HG03457 (cell line): Measurements from ENCODE around the gene LAMA5.

ENCODE experiments used
- ATAC-seq: cut with Tn5 transposase; IDR thresholded peaks from one replicate; pipeline ENCODE4 v1.9.1; 2021; ENCODE audit warnings: moderate number of reproducible peaks; ENCODE audit not compliant: unreplicated experiment

The LAMA5 gene

DNA sequence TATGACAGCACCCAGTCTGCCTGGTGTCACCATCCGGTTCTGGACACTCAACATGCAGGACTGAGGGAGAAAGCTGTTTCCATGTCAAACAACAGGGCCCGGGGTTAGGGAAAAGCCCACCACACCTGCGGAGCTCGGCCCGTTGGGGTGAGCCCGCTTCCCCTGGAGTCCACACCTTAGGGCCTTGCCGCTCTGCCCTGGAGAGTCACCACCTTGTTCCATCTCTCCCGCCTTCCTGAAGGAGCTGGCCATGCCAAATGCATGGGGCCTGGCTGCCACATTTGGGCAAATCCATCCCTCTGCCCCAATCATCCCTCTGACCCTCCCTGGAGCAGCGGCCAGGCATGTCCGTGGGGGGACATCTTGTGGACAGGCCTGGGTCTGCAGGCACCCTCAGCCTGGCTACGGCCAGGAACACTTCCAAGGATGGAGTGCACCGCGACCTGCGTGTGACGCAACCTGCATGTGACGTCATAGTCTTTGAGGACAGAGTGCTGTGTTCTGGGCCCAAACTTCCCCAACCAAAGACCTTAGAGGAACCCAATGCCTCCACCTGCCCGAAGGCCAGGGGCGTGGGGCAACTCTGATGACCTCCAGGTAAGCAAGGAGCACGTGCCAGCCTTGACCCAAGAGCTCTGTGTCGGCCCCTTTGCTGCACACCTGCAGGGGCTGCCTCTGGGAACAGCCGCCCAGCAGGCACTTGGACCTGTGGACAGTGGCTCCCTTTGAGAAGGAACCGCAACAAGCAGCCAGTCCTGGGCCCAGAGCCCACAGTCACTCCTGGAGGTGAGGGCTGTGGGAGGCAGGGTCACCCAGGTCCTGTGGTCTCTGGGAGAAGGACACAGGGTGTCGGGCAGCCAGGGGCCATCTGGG is 38.2 kb upstream of the LAMA5 start:
- ATAC-seq, result no peak

DNA sequence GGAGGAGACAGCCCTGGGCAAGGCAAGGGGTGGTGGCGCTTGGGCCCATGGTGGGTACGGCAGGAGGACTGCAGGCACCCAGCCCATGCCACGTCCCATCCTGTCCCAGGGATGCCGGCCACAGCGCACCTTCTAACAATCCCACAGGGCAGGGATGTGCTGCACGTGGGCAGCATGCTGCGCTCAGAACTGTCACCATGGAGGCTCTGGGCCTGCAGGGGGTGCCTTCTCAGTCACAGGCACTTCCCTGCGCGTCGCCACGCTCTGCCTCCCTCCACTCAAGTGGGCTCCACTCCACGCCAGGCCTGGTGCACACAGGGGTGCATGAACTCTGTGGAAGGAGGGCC is 37.6 kb upstream of the LAMA5 start:
- no peak for ATAC-seq

DNA sequence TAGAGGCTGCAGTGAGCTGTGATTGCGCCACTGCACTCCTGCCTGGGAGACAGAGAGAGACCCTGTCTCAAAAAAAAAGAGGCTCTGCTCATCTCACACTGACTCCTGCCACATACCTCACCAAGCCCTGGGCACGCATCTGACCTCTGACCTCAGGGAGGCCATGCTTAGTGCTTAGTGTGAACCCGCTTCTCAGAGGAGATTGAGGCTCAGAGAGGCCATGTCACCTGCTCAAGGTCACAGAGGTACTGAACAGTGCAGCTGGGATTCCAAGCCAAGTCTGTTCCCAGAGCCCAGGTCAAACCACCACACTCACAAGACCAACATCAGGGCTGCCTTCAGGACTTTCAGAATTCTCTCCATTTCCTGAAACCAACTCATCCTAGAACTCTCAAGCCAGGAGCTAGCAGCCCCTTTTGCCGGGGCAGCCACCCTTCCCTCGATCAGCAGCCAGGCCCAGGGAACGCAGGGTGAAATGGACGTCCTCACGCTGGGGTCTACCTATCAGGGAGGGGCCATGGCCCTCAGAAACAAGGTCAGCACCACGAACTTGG is 37.1 kb upstream of the LAMA5 start:
- ATAC-seq, result no peak

DNA sequence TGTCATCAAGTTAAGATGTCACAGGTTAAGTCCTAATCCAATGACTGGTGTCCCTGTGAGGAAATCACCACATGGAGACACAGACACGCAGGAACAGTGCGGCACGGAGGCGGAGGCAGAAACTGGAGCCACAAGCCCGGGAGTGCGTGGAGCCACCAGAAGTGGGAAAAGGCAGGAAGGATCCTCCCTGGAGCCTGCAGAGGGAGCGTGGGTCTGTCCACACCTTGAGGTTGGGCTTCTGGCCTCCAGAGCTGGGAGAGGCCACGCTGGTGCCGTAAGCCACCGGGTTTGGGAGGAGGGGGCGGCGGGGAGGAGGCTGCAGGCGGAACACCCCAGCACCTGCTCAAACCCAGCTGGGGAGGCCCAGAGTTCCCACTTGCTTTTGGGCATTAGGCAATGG is 36.2 kb upstream of the LAMA5 start:
- ATAC-seq, result no peak

DNA sequence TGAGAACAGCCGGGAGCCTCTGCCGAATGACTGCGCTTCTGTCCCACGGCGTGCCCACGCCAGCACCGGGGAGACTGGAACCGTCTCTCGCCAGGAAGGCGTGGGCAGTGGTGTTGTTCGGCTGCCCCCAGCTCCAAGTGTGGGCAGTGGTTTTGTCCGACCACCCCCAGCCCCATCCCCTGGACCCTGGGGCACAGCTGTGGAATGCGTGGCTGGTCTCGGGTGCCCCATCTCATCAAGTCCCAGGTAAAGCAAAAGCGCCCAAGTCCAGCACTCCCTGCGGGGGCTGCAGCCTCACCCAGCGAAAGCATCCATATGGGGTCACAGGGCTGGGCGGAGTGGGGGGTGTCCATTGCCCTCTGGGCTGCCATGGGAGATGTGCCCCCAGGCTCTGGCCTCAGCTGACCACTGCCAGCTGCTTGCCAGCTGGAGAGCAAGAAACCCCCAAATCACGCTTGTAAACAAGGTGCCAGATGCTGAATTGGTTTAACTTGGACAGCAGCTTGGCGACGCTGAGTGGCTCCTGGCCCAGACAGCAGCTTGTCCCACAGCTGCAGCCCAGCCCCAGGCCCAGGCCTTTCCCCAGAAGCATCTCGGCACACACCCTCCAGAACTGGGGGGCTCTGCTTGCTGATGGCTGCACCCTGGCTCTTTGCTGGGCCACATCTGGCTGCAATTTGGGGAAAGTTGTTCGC is 35.5 kb upstream of the LAMA5 start:
- ATAC-seq, result no peak

DNA sequence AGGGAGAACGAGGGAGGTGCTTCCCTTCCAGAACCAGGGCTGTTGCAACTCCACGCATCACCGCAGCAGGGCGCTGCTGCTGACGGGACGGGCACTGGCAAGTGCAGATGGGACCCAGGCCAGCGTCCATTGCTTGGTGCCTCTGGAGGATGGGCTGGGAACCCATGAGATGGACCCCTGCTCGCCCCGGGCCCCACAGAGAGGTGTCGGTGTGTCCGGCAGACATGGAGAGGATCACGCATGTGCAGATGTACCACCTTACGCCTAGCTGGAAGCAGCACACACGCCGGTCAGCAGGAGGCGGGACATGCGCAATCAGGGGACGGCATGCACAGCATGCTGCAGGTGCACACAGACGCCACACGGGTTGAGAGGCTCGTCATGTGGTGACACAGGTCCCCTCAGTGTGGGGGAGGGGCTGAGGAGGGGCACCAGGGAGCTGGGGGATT is 34.2 kb upstream of the LAMA5 start:
- ATAC-seq, result no peak

DNA sequence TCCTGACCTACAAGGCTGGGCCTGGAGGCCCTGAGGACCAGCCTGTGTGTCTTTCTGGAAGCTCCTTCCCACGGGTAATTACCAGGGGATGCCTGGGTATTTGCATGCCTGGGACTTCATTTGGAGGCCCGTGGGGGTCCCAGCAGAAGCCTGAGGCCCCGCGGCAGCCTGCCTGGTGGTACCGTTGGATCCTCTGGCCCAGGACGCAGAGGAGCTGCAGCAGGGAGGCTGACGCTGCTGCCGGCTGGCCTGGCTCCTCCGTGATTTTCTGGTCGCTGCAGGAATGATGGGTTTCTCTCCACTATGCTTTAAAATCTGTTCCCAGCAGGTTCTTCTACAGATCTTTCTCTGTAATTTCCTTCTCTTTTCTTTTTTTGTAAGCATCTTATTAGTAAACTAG is 33.4 kb upstream of the LAMA5 start:
- ATAC-seq, result no peak

DNA sequence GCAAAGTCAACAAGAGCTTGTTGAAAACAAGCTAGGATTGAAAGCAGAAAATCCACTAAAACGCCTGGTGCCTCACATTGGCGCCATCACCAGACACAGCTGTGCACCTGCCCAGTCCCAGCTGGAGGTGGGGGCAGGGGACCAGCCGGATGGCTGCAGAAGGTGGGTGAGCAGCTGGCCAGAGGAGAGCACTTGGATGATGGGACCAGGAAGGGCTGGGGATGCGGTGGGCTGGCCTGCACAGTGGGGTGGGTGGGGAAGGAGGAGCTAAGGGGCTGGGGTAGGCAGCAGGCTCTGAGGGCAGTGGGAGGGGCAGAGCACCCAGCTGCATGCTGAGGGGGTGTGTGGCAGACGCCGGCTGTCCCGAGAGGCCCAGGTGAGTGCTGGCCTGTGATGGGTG is 32.9 kb upstream of the LAMA5 start:
- no peak for ATAC-seq

DNA sequence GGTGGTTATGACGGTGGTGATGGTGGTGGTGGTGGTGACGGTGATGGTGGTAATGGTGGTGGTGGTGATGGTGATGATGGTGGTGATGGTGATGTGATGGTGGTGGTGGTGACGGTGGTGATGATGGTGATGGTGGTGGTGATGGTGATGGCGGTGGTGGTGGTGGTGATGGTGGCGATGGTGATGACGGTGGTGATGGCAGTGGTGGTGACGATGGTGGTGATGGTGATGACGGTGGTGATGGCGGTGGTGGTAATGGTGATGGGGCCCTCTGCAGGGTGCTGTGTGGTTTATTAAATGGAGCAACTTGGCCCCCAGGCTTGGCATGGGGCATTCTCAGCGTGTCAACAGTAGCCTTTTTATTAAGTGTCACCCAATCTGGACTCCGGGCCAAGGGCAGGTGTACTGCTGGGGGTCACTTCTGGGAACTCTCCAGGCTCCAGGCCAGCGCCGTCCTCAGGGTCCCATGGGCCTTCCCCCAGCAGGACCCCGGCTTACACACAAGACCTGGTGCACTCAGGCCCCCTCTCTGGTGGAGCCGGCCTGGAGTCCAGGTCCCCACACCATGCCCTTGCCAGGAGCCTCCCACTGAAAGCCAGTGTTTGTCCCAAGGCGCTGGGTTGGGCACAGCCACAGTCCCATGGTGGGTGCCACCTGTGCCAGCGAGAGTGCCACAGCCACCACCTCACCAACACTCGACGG is 31.2 kb upstream of the LAMA5 start:
- ATAC-seq, result no peak

DNA sequence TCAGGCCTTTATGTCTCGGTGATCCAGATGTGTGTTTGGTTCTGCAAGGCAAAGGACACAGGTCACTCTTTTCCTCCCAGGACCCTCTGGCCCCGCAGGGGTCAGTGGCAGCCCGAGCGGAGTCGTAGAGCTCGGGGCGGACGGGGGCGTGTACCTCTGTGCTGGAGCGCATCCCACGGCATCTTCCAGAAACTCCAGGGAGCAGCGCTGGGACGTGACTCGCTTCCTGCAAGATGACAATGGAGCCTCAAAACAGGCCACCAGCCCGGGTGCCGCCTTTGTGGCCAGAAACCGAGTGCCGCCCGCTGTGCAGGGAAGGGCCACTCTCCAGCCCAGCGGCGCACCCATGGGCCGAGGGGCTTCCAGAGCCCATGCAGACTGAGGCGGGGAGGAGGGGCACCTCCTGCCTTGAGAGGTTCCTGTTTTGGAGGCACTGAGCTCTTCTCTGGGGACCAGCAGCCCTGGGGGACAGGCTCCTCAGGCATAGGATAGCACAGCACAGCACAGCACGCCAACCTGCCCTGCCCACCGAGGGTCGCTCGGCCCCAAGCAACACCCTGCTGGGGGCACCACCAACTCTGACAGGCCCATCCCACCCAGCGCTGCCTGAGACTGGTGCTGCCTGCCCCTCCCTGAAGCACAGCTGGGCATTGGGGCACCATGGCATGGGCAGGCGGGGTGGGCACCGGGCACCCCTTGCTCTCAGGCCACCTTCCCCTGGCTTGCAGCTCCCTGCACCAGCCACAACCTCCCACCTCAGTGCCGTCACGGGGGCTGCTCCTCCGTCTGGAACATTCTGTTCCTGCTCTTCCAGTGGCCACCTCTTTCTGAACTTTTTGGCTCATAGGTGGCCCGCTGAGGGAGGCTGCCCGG is 29.5 kb upstream of the LAMA5 start:
- no peak for ATAC-seq

DNA sequence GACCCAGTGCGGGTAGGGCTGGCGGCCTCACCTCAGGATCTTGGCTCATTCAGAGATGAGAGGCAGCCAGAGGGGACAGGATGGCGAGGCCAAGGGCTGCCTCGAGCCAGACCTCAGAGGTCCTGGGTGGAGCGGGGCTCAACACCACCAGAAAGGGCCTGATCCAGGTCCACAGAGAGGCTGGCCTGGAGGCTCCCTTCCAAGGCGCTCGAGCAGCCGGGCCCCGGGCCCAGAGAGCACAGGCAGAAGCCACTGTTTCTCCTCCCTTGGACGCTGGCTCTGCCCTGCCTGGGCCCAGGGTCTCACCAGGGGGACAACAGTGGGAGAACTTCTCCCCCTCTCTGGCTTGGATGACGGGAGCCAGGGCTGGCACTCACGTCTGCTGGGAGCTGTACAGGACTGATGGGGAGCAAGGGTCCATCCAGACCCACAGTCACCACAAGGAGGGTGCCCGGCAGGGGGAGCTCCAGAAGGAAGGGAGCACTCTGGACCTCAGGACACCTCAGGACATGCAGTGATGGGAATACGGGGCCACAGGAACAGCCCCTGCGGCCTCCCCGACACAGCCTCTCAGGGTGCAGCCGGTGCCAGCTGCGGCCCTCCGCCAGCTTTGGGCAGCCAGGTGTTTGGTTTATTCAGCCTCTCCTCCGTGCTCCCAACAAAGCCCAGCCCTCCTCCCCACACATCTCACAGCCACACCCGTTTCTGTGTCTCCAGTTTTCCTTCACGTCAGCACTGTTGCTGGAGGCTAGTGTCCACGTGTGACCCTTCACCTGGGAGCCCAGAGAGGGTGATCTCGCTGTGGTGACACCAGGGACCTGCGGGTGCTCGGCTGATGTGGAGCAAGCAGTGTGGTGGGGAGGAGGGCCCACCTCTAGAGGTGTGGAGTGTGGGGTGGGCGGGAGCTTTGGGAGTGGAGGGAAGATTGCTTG is 28.5 kb upstream of the LAMA5 start:
- ATAC-seq, result no peak

DNA sequence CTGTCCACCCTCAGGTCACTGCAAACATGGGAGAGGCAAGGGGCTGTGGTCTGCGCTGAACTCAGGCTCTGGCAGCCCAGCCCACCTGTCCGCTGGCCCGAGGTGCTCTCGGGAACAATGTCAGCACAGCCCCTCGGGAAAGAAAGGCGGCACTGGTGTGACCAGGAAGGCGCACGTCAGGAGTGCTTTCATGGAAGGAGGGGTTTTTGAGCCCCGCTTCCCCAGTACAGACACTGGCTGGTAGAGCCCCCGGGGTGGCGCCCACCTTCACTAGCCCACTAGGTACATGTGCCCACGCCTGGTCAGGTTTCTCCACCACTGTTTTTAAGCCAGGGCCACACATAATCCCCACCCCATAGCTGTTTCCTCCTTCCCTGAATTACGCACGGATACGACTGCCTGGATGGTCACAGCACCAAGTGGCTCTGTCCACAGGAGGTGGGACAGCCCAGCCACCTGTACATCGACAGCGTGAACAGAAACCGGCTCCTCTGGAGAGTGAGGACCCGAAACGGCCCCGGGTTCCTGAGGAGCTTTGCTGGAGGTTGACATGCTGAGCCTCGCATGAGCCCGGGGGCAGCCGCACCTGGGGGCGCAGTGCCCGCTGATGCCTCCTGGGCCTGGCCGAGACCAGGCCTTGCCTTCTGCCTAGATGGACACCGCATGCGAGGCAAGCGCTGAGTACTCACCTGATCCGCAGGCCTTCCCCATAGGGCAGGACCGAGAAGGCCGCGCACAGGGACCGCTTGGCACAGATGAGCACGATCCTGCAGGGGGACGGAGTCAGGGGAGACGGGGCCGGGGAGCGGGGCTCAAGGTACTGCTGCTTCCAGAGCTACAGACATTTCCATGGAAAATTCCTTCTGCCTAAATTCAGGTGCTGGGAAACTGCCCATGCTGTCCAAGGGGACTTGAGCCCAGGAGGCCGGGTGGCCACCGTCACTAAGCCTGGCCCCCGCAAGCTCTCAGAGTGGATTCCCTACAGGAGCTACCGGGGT is 27.4 kb upstream of the LAMA5 start:
- no peak for ATAC-seq

DNA sequence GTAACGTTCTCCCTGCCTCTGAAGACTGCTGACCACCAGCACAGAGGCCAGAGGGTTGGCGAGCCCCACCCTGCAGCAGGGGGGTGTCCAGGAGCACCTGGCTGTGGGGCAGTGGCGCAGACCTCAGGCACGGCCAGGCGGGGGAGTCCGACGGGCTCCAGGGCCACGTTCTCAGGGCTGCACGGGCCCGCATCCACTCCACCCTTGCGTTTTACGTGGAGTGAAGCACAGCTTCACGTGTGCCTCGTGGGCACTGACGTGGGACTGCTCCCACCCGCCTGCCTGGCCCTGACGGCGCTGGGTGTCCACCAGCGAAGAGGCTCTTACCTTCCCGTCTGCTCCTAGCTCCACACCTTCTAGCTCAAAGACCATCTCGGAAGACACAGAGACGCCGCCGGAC is 26.7 kb upstream of the LAMA5 start:
- ATAC-seq, result no peak

DNA sequence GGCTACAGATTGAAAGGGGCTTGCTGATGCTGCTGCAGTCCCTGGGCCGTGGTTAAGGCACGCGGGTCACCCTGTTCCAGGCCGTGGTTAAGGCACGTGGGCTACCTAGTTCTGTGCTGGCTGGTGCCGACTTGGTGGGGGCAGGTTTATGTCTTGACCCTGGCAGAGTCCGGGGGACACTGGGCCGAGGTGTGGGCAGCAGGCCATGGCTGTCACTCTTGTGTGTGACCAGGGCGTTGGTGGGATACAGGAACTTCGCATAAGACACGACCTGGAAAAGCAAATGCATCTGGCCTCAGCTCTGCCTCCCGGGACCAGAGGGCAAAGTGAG is 26.2 kb upstream of the LAMA5 start:
- no peak for ATAC-seq

DNA sequence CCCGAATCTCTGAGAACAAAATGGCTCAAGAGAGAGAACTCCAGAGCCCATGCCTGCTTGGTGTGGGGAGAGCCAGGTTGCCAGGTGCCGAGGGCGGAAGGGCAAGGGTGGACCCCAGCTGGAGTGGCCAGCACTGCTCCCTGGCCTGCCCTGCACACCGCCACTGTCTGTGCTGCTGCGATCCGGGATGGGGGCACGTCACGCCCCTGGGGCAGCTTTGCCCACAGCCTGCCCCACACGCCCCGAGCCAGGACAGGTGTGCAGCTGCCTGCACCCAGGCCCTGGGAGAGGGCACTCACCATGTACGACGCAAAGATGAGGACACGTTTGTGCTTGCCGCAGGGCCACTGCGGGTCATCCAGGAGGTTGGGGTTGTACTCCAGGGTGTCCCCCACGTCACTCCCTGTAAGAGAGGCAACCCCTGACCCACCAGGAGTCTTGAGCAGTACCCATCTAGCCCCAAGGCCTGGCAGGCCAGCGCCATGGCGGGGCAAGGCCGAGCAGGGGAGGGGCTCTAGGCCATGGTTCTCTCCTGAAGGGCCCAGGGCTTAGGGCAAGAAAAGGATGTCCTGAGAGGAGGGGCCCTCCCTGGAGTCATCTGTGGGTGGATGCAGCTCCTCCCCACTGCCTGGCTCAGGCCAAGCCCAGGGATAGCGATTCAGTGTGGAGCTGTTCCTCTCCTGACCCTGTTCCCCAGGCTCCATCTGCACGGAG is 25.7 kb upstream of the LAMA5 start:
- no peak for ATAC-seq

DNA sequence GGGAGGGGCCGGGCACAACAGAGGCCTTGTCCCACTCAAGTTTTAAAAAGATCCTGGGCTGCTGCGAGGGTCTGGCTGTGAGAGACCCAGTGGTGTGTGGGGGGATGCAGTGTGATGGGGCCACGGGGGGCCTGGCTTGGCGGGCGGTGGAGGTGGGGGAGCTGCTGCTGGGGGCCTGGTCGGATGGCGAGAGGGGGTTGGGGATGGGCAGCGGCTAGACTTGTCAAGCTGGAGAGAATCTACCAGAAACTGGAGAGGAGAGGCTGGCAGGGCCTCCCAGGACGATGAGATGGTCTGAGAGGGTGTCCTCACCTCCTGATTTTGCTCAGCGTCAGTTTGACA is 24.9 kb upstream of the LAMA5 start:
- ATAC-seq, result no peak

DNA sequence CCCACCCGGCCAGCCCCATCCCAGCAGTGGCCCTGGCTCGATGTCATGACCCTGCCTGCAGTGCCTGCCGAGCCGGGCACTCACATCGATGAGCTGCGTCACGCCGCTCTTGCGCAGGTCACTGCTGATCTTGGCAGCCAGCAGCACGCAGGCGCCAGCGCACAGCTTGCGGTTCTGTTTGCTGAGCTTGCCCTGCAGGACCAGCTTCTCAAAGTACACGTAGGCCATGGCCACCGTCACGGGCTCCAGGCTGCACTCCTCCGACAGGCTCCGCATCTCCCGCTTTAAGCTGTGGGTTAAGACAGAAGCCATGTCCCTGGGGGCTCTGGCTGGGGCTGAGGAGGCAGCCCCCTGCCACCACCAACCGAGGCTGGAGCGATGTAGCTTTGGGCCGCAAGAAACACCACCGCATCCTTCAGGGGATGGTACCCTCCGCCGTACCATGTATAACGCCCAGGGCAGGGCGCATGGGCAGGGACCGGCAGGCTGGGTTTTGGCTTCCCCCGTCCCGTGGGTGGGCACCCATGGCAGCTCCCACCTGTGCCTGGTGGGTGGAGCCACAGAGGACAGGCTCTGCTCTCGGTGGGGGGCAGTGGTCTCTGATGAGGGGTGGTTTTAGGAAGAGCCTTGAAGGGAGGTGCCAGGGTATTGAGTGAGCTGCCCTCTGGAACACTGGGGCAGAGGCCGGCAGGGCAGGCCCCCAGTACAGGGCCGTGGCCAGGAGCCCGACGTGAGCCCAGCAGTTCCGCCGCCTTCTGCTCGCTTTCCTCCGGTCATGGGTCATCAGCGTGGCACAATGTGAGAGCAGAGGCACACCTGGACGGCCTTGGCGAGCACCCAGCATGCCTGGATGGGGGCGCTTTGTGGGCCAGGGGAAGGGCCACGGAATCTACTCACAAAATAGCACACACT is 24.3 kb upstream of the LAMA5 start:
- ATAC-seq, result no peak
